ENCODE measurements around the gene CDH11. TPM values are rescaled to one million over a fixed set of nuclear protein-coding genes. Genes with fewer than 3 reads are reported as not detected.

The CDH11 gene
- total RNA-seq, 1 donor from 2014 or later: 31.7 TPM

GRCh38 chr16:64907844-64908243 lies 214.0 kb downstream of the CDH11 start:
- Mint-ChIP-seq H3K27me3 (ENCODE audit: low read depth) (no peaks in the 10 kb centered on the region), H3K4me1 (peaks cover 4% of the 10 kb centered on the region), H3K4me3 (no peak overlapping the region), H3K36me3 (ENCODE audit: low read depth) (no peaks in the 10 kb centered on the region), H3K9me3 (peaks cover 4% of the 10 kb centered on the region), H3K27ac (ENCODE audit: unreplicated experiment) (no peak overlapping the region)
- TF ChIP-seq CTCF (conservative IDR thresholded peaks at IDR 0.05): no peak
- DNase-seq (ENCODE audit: low read depth, low spot score): no peak

GRCh38 chr16:64903770-64904169 lies 218.1 kb downstream of the CDH11 start:
- no peaks in the 10 kb centered on the region for H3K36me3 Mint-ChIP-seq (ENCODE audit: low read depth)
- no peak overlapping the region for H3K4me3 Mint-ChIP-seq
- DNase-seq (ENCODE audit: low read depth, low spot score): no peak
- peaks cover 4% of the 10 kb centered on the region for H3K4me1 Mint-ChIP-seq
- H3K9me3 Mint-ChIP-seq: peaks cover 4% of the 10 kb centered on the region
- no peaks in the 10 kb centered on the region for H3K27me3 Mint-ChIP-seq (ENCODE audit: low read depth)
- no peak for TF ChIP-seq CTCF (conservative IDR thresholded peaks at IDR 0.05)
- H3K27ac Mint-ChIP-seq (ENCODE audit: unreplicated experiment): no peak overlapping the region

GRCh38 chr16:64900517-64900916 lies 221.3 kb downstream of the CDH11 start:
- Mint-ChIP-seq H3K27ac (ENCODE audit: unreplicated experiment) (no peak overlapping the region), H3K27me3 (ENCODE audit: low read depth) (no peaks in the 10 kb centered on the region), H3K36me3 (ENCODE audit: low read depth) (no peaks in the 10 kb centered on the region), H3K9me3 (peaks cover 4% of the 10 kb centered on the region), H3K4me1 (no peaks in the 10 kb centered on the region), H3K4me3 (no peak overlapping the region)
- TF ChIP-seq CTCF (conservative IDR thresholded peaks at IDR 0.05): no peak
- no peak for DNase-seq (ENCODE audit: low read depth, low spot score)

GRCh38 chr16:64900019-64900418 lies 221.8 kb downstream of the CDH11 start:
- no peaks in the 10 kb centered on the region for H3K4me1 Mint-ChIP-seq
- H3K9me3 Mint-ChIP-seq: peaks cover 4% of the 10 kb centered on the region
- no peak for DNase-seq (ENCODE audit: low read depth, low spot score)
- no peaks in the 10 kb centered on the region for H3K36me3 Mint-ChIP-seq (ENCODE audit: low read depth)
- H3K27me3 Mint-ChIP-seq (ENCODE audit: low read depth): no peaks in the 10 kb centered on the region
- H3K27ac Mint-ChIP-seq (ENCODE audit: unreplicated experiment): no peak overlapping the region
- TF ChIP-seq CTCF (conservative IDR thresholded peaks at IDR 0.05): no peak
- no peak overlapping the region for H3K4me3 Mint-ChIP-seq

- Mint-ChIP-seq H3K4me1 (no peaks in the 10 kb centered on the region), H3K9me3 (no peaks in the 10 kb centered on the region), H3K27ac (ENCODE audit: unreplicated experiment) (no peak overlapping the region), H3K4me3 (no peak overlapping the region), H3K36me3 (ENCODE audit: low read depth) (no peaks in the 10 kb centered on the region), H3K27me3 (ENCODE audit: low read depth) (no peaks in the 10 kb centered on the region)
- DNase-seq (ENCODE audit: low read depth, low spot score): no peak
- TF ChIP-seq CTCF (conservative IDR thresholded peaks at IDR 0.05): no peak
Observed at GRCh38 chr16:64898159-64898558, 223.7 kb downstream of the CDH11 start.
